HepG2 (cell line): ENCODE results near the gene SOX8. TPM values are rescaled to one million over a fixed set of nuclear protein-coding genes. Genes with fewer than 3 reads are reported as not detected.
A peak's percentile ranks its signal among the peaks of the same experiment; 100 is the strongest.

Experiments used
- ARNT2 ChIP-seq: sonication (generic); formaldehyde crosslinking; IDR thresholded peaks from 2 replicates; pipeline ENCODE4 v1.8.0; 2022; ENCODE audit warnings: mild to moderate bottlenecking, low read depth, missing genetic modification reagents, moderate library complexity
- CBX5 ChIP-seq: sonication (generic); formaldehyde crosslinking; IDR thresholded peaks from 2 replicates; pipeline ENCODE4 v1.4.0; 2020; ENCODE audit warnings: missing genetic modification reagents, borderline replicate concordance
- CHD4 ChIP-seq: fragments of 200-600 bp; sonication (generic); IDR thresholded peaks from 2 replicates; pipeline ENCODE4 v1.7.0; 2017; ENCODE audit warnings: mild to moderate bottlenecking, low read length, borderline replicate concordance
- DRAP1 ChIP-seq: IDR thresholded peaks from 2 replicates; pipeline ENCODE4 v1.6.1; 2016; ENCODE audit warnings: missing genetic modification reagents, missing compliant biosample characterization
- MXI1 ChIP-seq: IDR thresholded peaks from 3 replicates; pipeline ENCODE4 v1.6.1; 2012; ENCODE audit warnings: low read depth, low read length, inconsistent platforms, borderline replicate concordance
- MZF1 ChIP-seq: sonication (generic); formaldehyde crosslinking; IDR thresholded peaks from 2 replicates; pipeline ENCODE4 v1.8.1; 2023; ENCODE audit warnings: mild to moderate bottlenecking, missing genetic modification reagents, borderline replicate concordance
- NFE2L1 ChIP-seq: sonication (generic); formaldehyde crosslinking; IDR thresholded peaks from 2 replicates; pipeline ENCODE4 v1.4.0; 2020; ENCODE audit warnings: missing genetic modification reagents, mild to moderate bottlenecking, borderline replicate concordance
- PHF5A ChIP-seq: IDR thresholded peaks from one replicate; pipeline ENCODE4 v1.6.1; 2018; ENCODE audit warnings: low read depth, missing genetic modification reagents; ENCODE audit not compliant: unreplicated experiment
- RBFOX2 ChIP-seq: fragments of 200-400 bp; formaldehyde crosslinking; IDR thresholded peaks from 2 replicates; pipeline ENCODE4 v1.6.1; 2017; ENCODE audit warnings: low read depth, mild to moderate bottlenecking, low read length
- RELA ChIP-seq: sonication (generic); formaldehyde crosslinking; IDR thresholded peaks from 2 replicates; pipeline ENCODE4 v1.4.0; 2020; ENCODE audit warnings: missing genetic modification reagents
- RFXANK ChIP-seq: IDR thresholded peaks from 2 replicates; pipeline ENCODE4 v1.6.1; 2016
- SAFB2 ChIP-seq: sonication (generic); formaldehyde crosslinking; IDR thresholded peaks from 2 replicates; pipeline ENCODE4 v1.5.1; 2020; ENCODE audit warnings: missing genetic modification reagents, low read depth, mild to moderate bottlenecking, borderline replicate concordance
- SMAD3 ChIP-seq: sonication (generic); formaldehyde crosslinking; IDR thresholded peaks from 2 replicates; pipeline ENCODE4 v1.4.0; 2020; ENCODE audit warnings: missing genetic modification reagents
- ZBTB34 ChIP-seq: sonication (generic); formaldehyde crosslinking; IDR thresholded peaks from 2 replicates; pipeline ENCODE4 v1.8.0; 2022; ENCODE audit warnings: mild to moderate bottlenecking, missing genetic modification reagents
- ZFX ChIP-seq: sonication (generic); formaldehyde crosslinking; IDR thresholded peaks from 2 replicates; pipeline ENCODE4 v1.4.0; 2020; ENCODE audit warnings: mild to moderate bottlenecking, low read depth, missing genetic modification reagents, moderate library complexity
- ZNF432 ChIP-seq: sonication (generic); formaldehyde crosslinking; IDR thresholded peaks from 2 replicates; pipeline ENCODE4 v1.5.0; 2020; ENCODE audit warnings: missing genetic modification reagents, mild to moderate bottlenecking, borderline replicate concordance
- ZNF609 ChIP-seq: sonication (generic); formaldehyde crosslinking; IDR thresholded peaks from 2 replicates; pipeline ENCODE4 v1.4.0; 2020; ENCODE audit warnings: mild to moderate bottlenecking, missing genetic modification reagents, borderline replicate concordance
- polyA plus RNA-seq, 8 experiments: library from polyadenylated mRNA; depleted of rRNA in 3 of 8; stranded (reverse) in 7 of 8; unstranded in 1 of 8; fragments of >200 nt; fragmentation: Illumina TruSeq in 4 of 8; extraction: Trizol in 4 of 8; gene quantifications; 2 replicates each; pipeline versions ENCODE4 v1.2.1 to v1.2.3, GENCODE V29; 2011 to 2016; ENCODE audit warnings: low read depth in 4 of 8, missing spikeins in 1 of 8, mixed read lengths in 1 of 8; ENCODE audit not compliant: insufficient read depth in 1 of 8
- total RNA-seq, 5 experiments: library from RNA; depleted of rRNA; stranded (reverse); fragments of >200 nt; fragmentation: Illumina TruSeq; extraction: Trizol; gene quantifications; 2 replicates each; pipeline ENCODE4 v1.2.3, GENCODE V29; 2016; ENCODE audit warnings: low read depth in 1 of 5
- TF ChIP-seq, protein P1 (sequence below): IDR thresholded peaks from 2 replicates; pipeline ENCODE4 v1.6.1; 2018; ENCODE audit warnings: missing genetic modification reagents, mild to moderate bottlenecking, missing compliant biosample characterization
- TF ChIP-seq, protein P2 (sequence below): sonication (generic); formaldehyde crosslinking; IDR thresholded peaks from 2 replicates; pipeline ENCODE4 v1.5.1; 2020; ENCODE audit warnings: mild to moderate bottlenecking, missing genetic modification reagents, borderline replicate concordance

The SOX8 gene
- total and polyA plus RNA-seq, 2 of the 13 experiments (the other 11 are each of a cell fraction or from before 2014, with no cell fraction given) = 0.20 to 0.28 TPM

DNA sequence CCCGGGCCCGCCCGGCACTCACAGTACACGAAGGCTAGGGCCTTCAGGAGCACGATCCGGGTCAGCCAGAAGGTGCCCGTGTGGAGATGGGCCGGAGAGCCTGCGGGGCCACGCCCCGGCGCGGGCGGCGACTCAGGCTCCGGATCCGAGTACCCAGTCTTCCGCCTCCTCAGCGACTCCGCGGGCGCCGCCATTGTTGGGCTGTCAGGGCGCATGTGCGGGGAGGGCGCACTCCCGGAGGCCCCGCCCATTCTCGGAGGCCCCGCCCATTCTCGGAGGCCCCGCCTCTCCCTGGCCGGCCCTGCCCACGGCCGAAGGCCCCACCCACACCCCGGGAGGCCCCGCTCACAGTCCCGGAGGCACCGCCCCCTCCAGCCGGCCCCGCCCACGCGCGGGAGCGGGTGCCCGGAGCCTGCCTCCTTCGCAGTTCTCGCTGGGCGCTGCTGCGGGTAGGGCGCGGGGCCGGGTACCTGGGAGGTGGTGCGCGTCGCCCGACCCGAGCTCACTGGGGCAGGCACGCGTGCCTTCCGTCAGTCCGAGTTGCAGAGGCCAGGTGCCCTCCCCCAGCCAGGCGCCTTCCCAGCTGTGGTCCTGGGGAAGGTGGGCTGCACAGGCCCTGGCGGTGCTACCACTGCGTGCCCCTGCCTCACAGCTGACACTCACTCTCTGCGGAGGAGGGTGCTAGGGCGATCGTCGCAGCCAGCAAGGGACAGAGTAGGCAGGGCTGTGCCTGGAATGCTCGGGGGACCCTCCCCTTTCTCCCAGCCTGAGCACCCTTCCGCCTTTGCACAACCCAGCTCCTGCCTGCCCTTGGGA is 10.6 kb upstream of the SOX8 start, which contains the start of gene LMF1 (continued):
- 0 out of 2 replicates have a peak, but pooled peaks have one; percentile 31 for TF ChIP-seq RELA
- TF ChIP-seq NFE2L1 = no peak
- peak; percentile 52; the same call in 1 of the 2 replicates for TF ChIP-seq CBX5
- no peak for TF ChIP-seq ZBTB34 (CRISPR knock-in tag)
- TF ChIP-seq PHF5A (CRISPR knock-in tag) = no peak
- peak; percentile 65; the same call in 1 of the 3 replicates for TF ChIP-seq MXI1
- peak; percentile 49; the same call in 1 of the 2 replicates for TF ChIP-seq DRAP1 (CRISPR knock-in tag)
- TF ChIP-seq ZNF609 (CRISPR knock-in tag) = peak; percentile 46; the same call in 1 of the 2 replicates
- TF ChIP-seq RBFOX2 = peak; percentile 96
- TF ChIP-seq ZFX = peak; percentile 86
- 0 out of 2 replicates have a peak, but pooled peaks have one; percentile 10 for TF ChIP-seq RFXANK
- TF ChIP-seq SAFB2 (CRISPR knock-in tag) = peak; percentile 90; the same call in 1 of the 2 replicates
- peak; percentile 64; the same call in 1 of the 2 replicates for TF ChIP-seq ARNT2 (CRISPR knock-in tag)
- no peak for TF ChIP-seq CHD4
- TF ChIP-seq, protein P1, sequence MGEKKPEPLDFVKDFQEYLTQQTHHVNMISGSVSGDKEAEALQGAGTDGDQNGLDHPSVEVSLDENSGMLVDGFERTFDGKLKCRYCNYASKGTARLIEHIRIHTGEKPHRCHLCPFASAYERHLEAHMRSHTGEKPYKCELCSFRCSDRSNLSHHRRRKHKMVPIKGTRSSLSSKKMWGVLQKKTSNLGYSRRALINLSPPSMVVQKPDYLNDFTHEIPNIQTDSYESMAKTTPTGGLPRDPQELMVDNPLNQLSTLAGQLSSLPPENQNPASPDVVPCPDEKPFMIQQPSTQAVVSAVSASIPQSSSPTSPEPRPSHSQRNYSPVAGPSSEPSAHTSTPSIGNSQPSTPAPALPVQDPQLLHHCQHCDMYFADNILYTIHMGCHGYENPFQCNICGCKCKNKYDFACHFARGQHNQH (CRISPR knock-in tag) = peak; percentile 33; the same call in 1 of the 2 replicates
- TF ChIP-seq MZF1 (CRISPR knock-in tag) = peak; percentile 32; the same call in 1 of the 2 replicates
- TF ChIP-seq, protein P2, sequence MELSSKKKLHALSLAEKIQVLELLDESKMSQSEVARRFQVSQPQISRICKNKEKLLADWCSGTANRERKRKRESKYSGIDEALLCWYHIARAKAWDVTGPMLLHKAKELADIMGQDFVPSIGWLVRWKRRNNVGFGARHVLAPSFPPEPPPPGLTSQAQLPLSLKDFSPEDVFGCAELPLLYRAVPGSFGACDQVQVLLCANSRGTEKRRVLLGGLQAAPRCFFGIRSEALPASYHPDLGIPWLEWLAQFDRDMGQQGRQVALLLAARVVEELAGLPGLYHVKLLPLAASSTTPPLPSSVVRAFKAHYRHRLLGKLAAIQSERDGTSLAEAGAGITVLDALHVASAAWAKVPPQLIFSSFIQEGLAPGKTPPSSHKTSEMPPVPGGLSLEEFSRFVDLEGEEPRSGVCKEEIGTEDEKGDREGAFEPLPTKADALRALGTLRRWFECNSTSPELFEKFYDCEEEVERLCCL (CRISPR knock-in tag) = peak; percentile 83; the same call in 1 of the 2 replicates
- no peak for TF ChIP-seq ZNF432
- no peak for TF ChIP-seq SMAD3 (CRISPR knock-in tag)
